RWPE2 (cell line): ENCODE measurements around the gene CLCF1.
A peak's percentile ranks its signal among the peaks of the same experiment; 100 is the strongest.

Experiments used
- ATAC-seq: fragments of 200-7000 bp; cut with Tn5 transposase; 3 replicates; pipeline ENCODE4 v1.9.1; 2021; ENCODE audit warnings: low read depth
- DNase-seq: peaks from one replicate; pipeline ENCODE4 v3.0.0-alpha.2; 2020; ENCODE audit warnings: low spot score
- H3K27ac ChIP-seq: fragments of 450-650 bp; 2 replicates; pipeline ENCODE4 v1.5.1; 2017; ENCODE audit warnings: mild to moderate bottlenecking; ENCODE audit not compliant: poor library complexity, severe bottlenecking
- H3K27me3 ChIP-seq: fragments of 250-450 bp; sonication (Bioruptor Pico); 2 replicates; pipeline ENCODE4 v1.5.1; 2021; ENCODE audit warnings: mild to moderate bottlenecking, moderate library complexity; ENCODE audit not compliant: insufficient read depth, poor library complexity, severe bottlenecking
- H3K36me3 ChIP-seq: fragments of 250-450 bp; sonication (Bioruptor Pico); 2 replicates; pipeline ENCODE4 v1.5.1; 2020; ENCODE audit warnings: low read depth, mild to moderate bottlenecking, moderate library complexity
- H3K4me1 ChIP-seq: fragments of 250-450 bp; sonication (Bioruptor Pico); 2 replicates; pipeline ENCODE4 v1.5.1; 2021; ENCODE audit warnings: mild to moderate bottlenecking, moderate library complexity; ENCODE audit not compliant: insufficient read depth, poor library complexity, severe bottlenecking
- H3K4me3 ChIP-seq: fragments of 250-450 bp; sonication (Bioruptor Pico); 2 replicates; pipeline ENCODE4 v1.5.1; 2021; ENCODE audit warnings: mild to moderate bottlenecking, moderate library complexity; ENCODE audit not compliant: severe bottlenecking
- H3K9me3 ChIP-seq: fragments of 250-450 bp; sonication (Bioruptor Pico); 2 replicates; pipeline ENCODE4 v1.5.1; 2021; ENCODE audit warnings: mild to moderate bottlenecking, moderate library complexity; ENCODE audit not compliant: severe bottlenecking
- TF ChIP-seq, protein P1 (sequence below): fragments of 450-650 bp; IDR thresholded peaks from one replicate; pipeline ENCODE4 v1.5.1; 2017; ENCODE audit warnings: mild to moderate bottlenecking, moderate library complexity; ENCODE audit not compliant: poor library complexity, severe bottlenecking

CLCF1 gene

DNA sequence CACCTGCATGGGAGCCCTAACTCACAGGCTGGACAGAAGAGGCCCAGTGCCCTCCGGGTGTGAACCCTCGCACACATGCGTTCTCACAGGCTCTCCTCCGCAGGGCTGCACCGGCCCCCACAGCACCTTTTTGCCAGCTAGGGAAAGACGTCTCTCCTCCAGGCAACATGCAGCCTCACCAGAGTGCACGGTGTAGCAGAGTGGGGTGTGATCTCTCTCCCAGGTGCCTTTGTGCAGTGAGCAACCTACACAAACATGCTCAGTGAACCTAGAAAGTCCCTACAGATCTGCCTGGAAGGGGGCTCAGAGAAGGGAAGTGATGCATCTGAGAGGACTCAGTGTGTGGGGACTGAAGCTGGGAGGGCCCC, 38.4 kb upstream of the CLCF1 start:
- H3K27ac ChIP-seq = no peak overlapping the region
- H3K27me3 ChIP-seq = no peaks in the 10 kb centered on the region
- TF ChIP-seq, protein P1, sequence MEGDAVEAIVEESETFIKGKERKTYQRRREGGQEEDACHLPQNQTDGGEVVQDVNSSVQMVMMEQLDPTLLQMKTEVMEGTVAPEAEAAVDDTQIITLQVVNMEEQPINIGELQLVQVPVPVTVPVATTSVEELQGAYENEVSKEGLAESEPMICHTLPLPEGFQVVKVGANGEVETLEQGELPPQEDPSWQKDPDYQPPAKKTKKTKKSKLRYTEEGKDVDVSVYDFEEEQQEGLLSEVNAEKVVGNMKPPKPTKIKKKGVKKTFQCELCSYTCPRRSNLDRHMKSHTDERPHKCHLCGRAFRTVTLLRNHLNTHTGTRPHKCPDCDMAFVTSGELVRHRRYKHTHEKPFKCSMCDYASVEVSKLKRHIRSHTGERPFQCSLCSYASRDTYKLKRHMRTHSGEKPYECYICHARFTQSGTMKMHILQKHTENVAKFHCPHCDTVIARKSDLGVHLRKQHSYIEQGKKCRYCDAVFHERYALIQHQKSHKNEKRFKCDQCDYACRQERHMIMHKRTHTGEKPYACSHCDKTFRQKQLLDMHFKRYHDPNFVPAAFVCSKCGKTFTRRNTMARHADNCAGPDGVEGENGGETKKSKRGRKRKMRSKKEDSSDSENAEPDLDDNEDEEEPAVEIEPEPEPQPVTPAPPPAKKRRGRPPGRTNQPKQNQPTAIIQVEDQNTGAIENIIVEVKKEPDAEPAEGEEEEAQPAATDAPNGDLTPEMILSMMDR = no peak
- H3K4me1 ChIP-seq = no peaks in the 10 kb centered on the region
- DNase-seq (no peak), ATAC-seq (peak; percentile 3; the same call in 1 of the 3 replicates)
- no peaks in the 10 kb centered on the region for H3K36me3 ChIP-seq
- no peak overlapping the region for H3K4me3 ChIP-seq
- H3K9me3 ChIP-seq = no peaks in the 10 kb centered on the region

DNA sequence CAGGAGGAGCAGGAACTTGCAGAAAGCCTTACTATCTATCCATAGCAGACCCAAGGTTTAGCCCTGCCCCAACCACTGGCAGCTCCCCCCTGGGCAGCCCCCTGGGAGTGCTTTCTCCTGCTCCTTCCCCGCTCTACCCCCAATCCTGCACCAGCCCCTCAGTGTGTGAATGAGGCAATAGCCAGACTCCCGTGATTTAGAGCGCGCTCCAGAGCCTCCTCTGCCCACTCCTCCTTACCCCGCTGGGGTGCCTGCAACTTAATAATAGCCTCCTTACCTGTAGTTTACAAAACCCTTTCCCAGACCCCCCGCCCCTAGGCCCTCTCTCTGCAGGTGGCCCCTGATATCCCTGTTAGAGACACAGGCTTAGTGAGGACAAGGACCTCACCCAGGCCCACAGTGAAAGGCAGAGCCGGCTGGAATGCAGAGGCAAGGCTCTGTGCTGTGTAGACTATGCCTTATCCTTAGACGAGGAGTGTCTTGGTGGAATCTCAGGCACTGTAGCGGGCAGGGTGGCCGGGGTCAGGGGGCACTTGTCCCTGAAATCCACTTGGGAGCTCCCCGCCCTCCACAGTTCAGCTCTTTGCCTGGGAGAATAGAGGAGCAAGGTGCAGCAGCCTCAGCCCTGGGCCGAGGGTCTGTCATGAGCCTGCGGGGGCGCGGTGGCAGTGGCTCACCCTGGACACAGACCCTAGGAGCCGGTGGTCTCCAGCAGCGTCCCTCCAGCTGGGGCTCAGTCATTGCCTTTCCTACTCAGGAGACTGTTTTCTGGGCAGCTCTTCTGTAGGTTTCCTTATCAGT, 37.8 kb upstream of the CLCF1 start:
- ATAC-seq (no peak), DNase-seq (no peak)
- H3K4me3 ChIP-seq = no peak overlapping the region
- H3K9me3 ChIP-seq = no peaks in the 10 kb centered on the region
- no peaks in the 10 kb centered on the region for H3K4me1 ChIP-seq
- no peaks in the 10 kb centered on the region for H3K36me3 ChIP-seq
- H3K27ac ChIP-seq = no peak overlapping the region
- no peaks in the 10 kb centered on the region for H3K27me3 ChIP-seq
- TF ChIP-seq, protein P1 = no peak

DNA sequence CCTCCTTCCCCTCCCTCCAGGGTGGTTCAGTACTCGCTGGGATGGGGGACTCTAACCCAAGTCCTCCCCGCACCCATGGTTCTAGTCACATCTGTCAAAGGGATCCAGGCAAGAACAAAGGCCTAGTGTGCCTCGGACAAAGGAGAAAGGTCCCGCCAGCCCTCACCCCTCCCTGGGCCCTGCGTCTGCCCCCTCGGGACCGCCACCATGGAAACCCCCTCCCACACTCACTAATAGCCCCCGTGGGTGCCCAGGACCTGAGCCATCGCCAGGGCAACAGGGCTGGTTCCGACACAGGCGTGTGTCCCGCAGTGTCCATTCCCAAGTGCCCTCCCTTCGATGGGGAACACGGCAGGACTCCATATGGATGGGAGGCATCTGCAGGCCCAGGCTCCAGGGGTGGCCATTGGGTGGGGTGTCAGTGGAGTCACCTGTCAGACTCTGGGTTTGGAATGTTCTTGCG, 37.0 kb upstream of the CLCF1 start:
- Histone ChIP-seq H3K27me3 (no peaks in the 10 kb centered on the region), H3K27ac (no peak overlapping the region), H3K4me1 (no peaks in the 10 kb centered on the region), H3K4me3 (no peak overlapping the region), H3K9me3 (no peaks in the 10 kb centered on the region), H3K36me3 (no peaks in the 10 kb centered on the region)
- no peak for ATAC-seq
- no peak for DNase-seq
- TF ChIP-seq, protein P1 = no peak

DNA sequence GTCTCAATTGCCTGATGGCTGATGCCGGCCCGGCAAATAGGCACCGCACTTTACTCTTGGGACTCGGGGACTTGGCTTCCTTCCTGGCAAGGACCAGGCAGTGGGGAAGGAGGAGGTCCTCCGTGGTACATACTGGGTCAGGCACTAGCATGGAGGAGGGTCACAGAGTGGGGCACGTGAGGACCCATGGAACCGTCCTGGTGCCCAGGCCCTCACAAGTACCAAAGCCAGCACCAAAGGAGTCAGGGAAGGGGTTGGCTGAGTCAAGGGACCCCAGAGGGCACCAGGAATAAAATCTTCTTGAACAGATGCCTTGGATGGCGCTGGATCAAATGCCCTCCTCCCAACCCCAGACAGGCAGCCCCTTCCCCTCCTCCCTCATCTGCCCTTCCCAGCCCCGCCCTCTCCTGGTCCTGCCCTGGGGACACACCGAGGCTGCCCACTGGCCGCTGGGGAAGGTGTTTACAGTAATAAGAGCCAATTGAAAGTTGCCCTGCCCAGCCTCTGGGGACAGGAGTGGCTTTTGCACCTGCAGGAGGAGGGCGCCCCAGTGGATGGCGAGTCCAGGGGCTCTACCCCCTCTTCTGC, 36.5 kb upstream of the CLCF1 start:
- no peaks in the 10 kb centered on the region for H3K9me3 ChIP-seq
- no peaks in the 10 kb centered on the region for H3K27me3 ChIP-seq
- TF ChIP-seq, protein P1 = no peak
- no peaks in the 10 kb centered on the region for H3K4me1 ChIP-seq
- DNase-seq (no peak), ATAC-seq (no peak)
- H3K36me3 ChIP-seq = no peaks in the 10 kb centered on the region
- H3K27ac ChIP-seq = no peak overlapping the region
- H3K4me3 ChIP-seq = no peak overlapping the region

DNA sequence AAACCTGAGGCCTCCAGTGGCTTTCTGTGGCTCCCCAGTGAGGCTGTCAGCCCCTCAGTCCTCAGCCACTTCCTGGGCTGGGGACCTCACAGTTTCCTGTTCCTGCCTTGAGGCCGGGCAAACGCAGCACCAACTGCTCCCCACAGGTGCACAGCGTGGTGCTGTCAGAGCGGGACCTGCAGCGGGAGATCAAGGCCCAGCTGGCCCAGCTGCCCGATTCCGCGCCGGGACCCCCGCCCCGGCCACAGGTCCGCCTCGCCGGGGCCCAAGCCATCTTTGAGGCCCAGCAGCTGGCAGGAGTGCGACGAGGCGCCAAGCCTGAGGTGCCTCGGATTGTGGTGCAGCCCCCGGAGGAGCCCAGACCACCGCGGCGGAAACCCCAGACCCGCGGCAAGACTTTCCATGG, 35.9 kb upstream of the CLCF1 start:
- TF ChIP-seq, protein P1 = no peak
- Histone ChIP-seq H3K36me3 (no peaks in the 10 kb centered on the region), H3K27me3 (no peaks in the 10 kb centered on the region), H3K4me1 (no peaks in the 10 kb centered on the region), H3K4me3 (no peak overlapping the region), H3K27ac (no peak overlapping the region), H3K9me3 (no peaks in the 10 kb centered on the region)
- ATAC-seq = no peak
- no peak for DNase-seq
